DOHH2 (cell line): ENCODE results near the gene TRIM22.

Experiments used
- CTCF ChIP-seq: fragments of 200-600 bp; sonication (generic); IDR thresholded peaks from one replicate; pipeline ENCODE4 v1.5.1; 2014; ENCODE audit warnings: antibody characterized with exemption, mild to moderate bottlenecking, low read depth, low read length; ENCODE audit not compliant: poor library complexity, severe bottlenecking
- EZH2phosphoT487 ChIP-seq: fragments of 200-600 bp; sonication (generic); IDR thresholded peaks from 2 replicates; pipeline ENCODE4 v1.6.1; 2017; ENCODE audit warnings: borderline replicate concordance, mild to moderate bottlenecking, antibody characterized with exemption, low read length, moderate library complexity, mixed read lengths

- TF ChIP-seq CTCF: no peak
- TF ChIP-seq EZH2phosphoT487: no peak
Measured at GRCh38 chr11:5646139-5646538, 43.5 kb upstream of the TRIM22 start.
